Activated CD4-positive, alpha-beta T cell treated with anti-CD3 and anti-CD28 coated beads, Interleukin-10, Interleukin-2, amounts not matched to agents 100 ng/mL and 50 ng/mL, durations not matched to agents 16 hours and 8 hours (primary cell): ENCODE results near the gene MLYCD.
"Not testable (repeated sequence)": the region's sequence is repeated elsewhere in the genome, so short reads cannot be mapped to it uniquely, and the experiment has no call there.

Source experiments
- DNase-seq: peaks from one replicate; pipeline ENCODE4 v3.0.0-alpha.2; 2020

MLYCD gene

GRCh38 chr16:83926726-83927397 lies 27.9 kb downstream of the MLYCD start:
- peak; percentile 64 for DNase-seq

GRCh38 chr16:83928341-83929055 lies 29.6 kb downstream of the MLYCD start:
- no peak for DNase-seq

- no peak for DNase-seq
Observed at GRCh38 chr16:83929811-83930555, 31.1 kb downstream of the MLYCD start.

GRCh38 chr16:83930730-83931500 lies 32.0 kb downstream of the MLYCD start:
- no peak for DNase-seq

- no peak for DNase-seq
Observed at GRCh38 chr16:83931556-83931955, 32.6 kb downstream of the MLYCD start.

GRCh38 chr16:83932304-83932703 lies 33.4 kb downstream of the MLYCD start:
- no peak for DNase-seq

- DNase-seq = no peak
Observed at GRCh38 chr16:83932955-83933673, 34.2 kb downstream of the MLYCD start.

GRCh38 chr16:83933885-83934683 lies 35.2 kb downstream of the MLYCD start:
- DNase-seq = no peak

- no peak for DNase-seq
Observed at GRCh38 chr16:83934684-83934977, 35.7 kb downstream of the MLYCD start.

- DNase-seq = no peak
Observed at GRCh38 chr16:83935005-83935857, 36.3 kb downstream of the MLYCD start.

- no peak for DNase-seq
Observed at GRCh38 chr16:83935858-83936255, 36.9 kb downstream of the MLYCD start.

- no peak for DNase-seq
Observed at GRCh38 chr16:83936581-83937165, 37.8 kb downstream of the MLYCD start.

GRCh38 chr16:83937267-83937666 lies 38.4 kb downstream of the MLYCD start:
- no peak for DNase-seq

GRCh38 chr16:83937922-83938885 lies 39.3 kb downstream of the MLYCD start:
- no peak for DNase-seq

- DNase-seq = no peak
Observed at GRCh38 chr16:83939266-83939855, 40.4 kb downstream of the MLYCD start.

- DNase-seq = no peak
Observed at GRCh38 chr16:83940119-83940518, 41.2 kb downstream of the MLYCD start.

GRCh38 chr16:83940630-83941378 lies 41.9 kb downstream of the MLYCD start:
- no peak for DNase-seq

- DNase-seq = not testable (repeated sequence)
Observed at GRCh38 chr16:83941546-83941945, 42.6 kb downstream of the MLYCD start.
